GM23338 (cell line): ENCODE results near the gene WIPF3. TPM values are rescaled to one million over a fixed set of nuclear protein-coding genes. Genes with fewer than 3 reads are reported as not detected.

Experiments
- ATAC-seq: fragments of 200-7000 bp; cut with Tn5 transposase; 3 replicates; pipeline ENCODE4 v1.9.1; 2020
- DNase-seq: peaks from one replicate; pipeline ENCODE4 v3.0.0-alpha.2; 2015; ENCODE audit warnings: low spot score
- H2AFZ ChIP-seq: fragments of 200-600 bp; sonication (generic); 2 replicates; pipeline ENCODE4 v1.8.0; 2016; ENCODE audit warnings: antibody characterized with exemption, mild to moderate bottlenecking, moderate library complexity
- H3F3A ChIP-seq: fragments of 200-600 bp; sonication (generic); replicated peaks from 2 replicates; pipeline ENCODE4 v1.8.0; 2017; ENCODE audit warnings: antibody characterized with exemption, mixed run types, low read depth
- H3K27ac ChIP-seq: fragments of 200-600 bp; sonication (generic); 2 replicates; pipeline ENCODE4 v1.6.1; 2016; ENCODE audit warnings: low read depth
- H3K27me3 ChIP-seq: fragments of 200-600 bp; sonication (generic); 2 replicates; pipeline ENCODE4 v1.8.0; 2016; ENCODE audit warnings: mild to moderate bottlenecking, mixed run types, moderate library complexity; ENCODE audit not compliant: insufficient read depth
- H3K36me3 ChIP-seq: fragments of 200-600 bp; sonication (generic); 2 replicates; pipeline ENCODE4 v1.8.0; 2016; ENCODE audit warnings: mild to moderate bottlenecking; ENCODE audit not compliant: insufficient read depth
- H3K4me1 ChIP-seq: fragments of 200-600 bp; sonication (generic); 2 replicates; pipeline ENCODE4 v1.8.0; 2016; ENCODE audit warnings: mild to moderate bottlenecking, moderate library complexity; ENCODE audit not compliant: insufficient read depth
- H3K4me2 ChIP-seq: fragments of 200-600 bp; sonication (generic); 2 replicates; pipeline ENCODE4 v1.7.1; 2017; ENCODE audit warnings: mixed run types
- H3K4me3 ChIP-seq: fragments of 200-600 bp; sonication (generic); 2 replicates; pipeline ENCODE4 v1.6.1; 2016; ENCODE audit warnings: mixed run types
- H3K79me2 ChIP-seq: fragments of 200-600 bp; sonication (generic); replicated peaks from 2 replicates; pipeline ENCODE4 v1.8.0; 2017; ENCODE audit warnings: mild to moderate bottlenecking; ENCODE audit not compliant: insufficient read depth
- H3K9me2 ChIP-seq: fragments of 200-600 bp; sonication (generic); 2 replicates; pipeline ENCODE4 v1.8.0; 2017; ENCODE audit not compliant: insufficient read depth
- H4K20me1 ChIP-seq: fragments of 200-600 bp; sonication (generic); replicated peaks from 2 replicates; pipeline ENCODE4 v1.8.0; 2017; ENCODE audit warnings: mild to moderate bottlenecking; ENCODE audit not compliant: insufficient read depth
- H3K27ac Mint-ChIP-seq: 2 replicates; pipeline ENCODE4 v1.8.0; 2020; ENCODE audit warnings: inconsistent platforms, mild to moderate bottlenecking, moderate library complexity, mixed read lengths
- H3K27me3 Mint-ChIP-seq: 3 replicates; pipeline ENCODE4 v1.8.0; 2022; ENCODE audit warnings: low read depth, mild to moderate bottlenecking, moderate library complexity, mixed read lengths, inconsistent platforms; ENCODE audit not compliant: insufficient read depth, poor library complexity
- H3K36me3 Mint-ChIP-seq: 3 replicates; pipeline ENCODE4 v1.8.0; 2021; ENCODE audit warnings: low read depth, mild to moderate bottlenecking, inconsistent platforms, moderate library complexity, mixed read lengths
- H3K4me1 Mint-ChIP-seq: 3 replicates; pipeline ENCODE4 v1.8.0; 2020; ENCODE audit warnings: mild to moderate bottlenecking, inconsistent platforms, mixed read lengths
- H3K4me3 Mint-ChIP-seq: 3 replicates; pipeline ENCODE4 v1.8.0; 2021; ENCODE audit warnings: moderate library complexity, mild to moderate bottlenecking, inconsistent platforms, mixed read lengths
- H3K9me3 Mint-ChIP-seq: 3 replicates; pipeline ENCODE4 v1.8.0; 2020; ENCODE audit warnings: moderate library complexity, mild to moderate bottlenecking, inconsistent platforms, mixed read lengths
- polyA plus RNA-seq: library from polyadenylated mRNA; unstranded; fragments of >200 nt; fragmentation: Nextera tagmentation; extraction: Ambion mirVana; gene quantifications from 2 replicates; pipeline ENCODE4 v1.2.1, GENCODE V29; 2016
- total RNA-seq: library from RNA; depleted of rRNA; stranded (reverse); fragments of >200 nt; shearing (Covaris generic); gene quantifications from 2 replicates; pipeline ENCODE4 v1.2.3, GENCODE V29; 2014
- TF ChIP-seq, protein P1 (sequence below), 2 experiments: fragments of 200-600 bp in 1 of 2; sonication (generic) in 1 of 2; conservative IDR thresholded peaks; 2 replicates each; pipeline versions ENCODE4 v1.5.1 to v1.6.1; 2016 to 2017; ENCODE audit warnings: antibody characterized with exemption in 2 of 2, low read depth in 2 of 2, mild to moderate bottlenecking in 2 of 2, moderate library complexity in 1 of 2
- TF ChIP-seq, protein P2 (sequence below): IDR thresholded peaks from one replicate; pipeline ENCODE4 v1.6.1; 2018; ENCODE audit warnings: antibody characterized with exemption; ENCODE audit not compliant: unreplicated experiment
- TF ChIP-seq, protein P3 (sequence below): IDR thresholded peaks from 2 replicates; pipeline ENCODE4 v1.6.1; 2016; ENCODE audit warnings: antibody characterized with exemption

The WIPF3 gene
- total and polyA plus RNA-seq, 2 experiments from 2014 or later: 5.7 to 11.4 TPM

DNA sequence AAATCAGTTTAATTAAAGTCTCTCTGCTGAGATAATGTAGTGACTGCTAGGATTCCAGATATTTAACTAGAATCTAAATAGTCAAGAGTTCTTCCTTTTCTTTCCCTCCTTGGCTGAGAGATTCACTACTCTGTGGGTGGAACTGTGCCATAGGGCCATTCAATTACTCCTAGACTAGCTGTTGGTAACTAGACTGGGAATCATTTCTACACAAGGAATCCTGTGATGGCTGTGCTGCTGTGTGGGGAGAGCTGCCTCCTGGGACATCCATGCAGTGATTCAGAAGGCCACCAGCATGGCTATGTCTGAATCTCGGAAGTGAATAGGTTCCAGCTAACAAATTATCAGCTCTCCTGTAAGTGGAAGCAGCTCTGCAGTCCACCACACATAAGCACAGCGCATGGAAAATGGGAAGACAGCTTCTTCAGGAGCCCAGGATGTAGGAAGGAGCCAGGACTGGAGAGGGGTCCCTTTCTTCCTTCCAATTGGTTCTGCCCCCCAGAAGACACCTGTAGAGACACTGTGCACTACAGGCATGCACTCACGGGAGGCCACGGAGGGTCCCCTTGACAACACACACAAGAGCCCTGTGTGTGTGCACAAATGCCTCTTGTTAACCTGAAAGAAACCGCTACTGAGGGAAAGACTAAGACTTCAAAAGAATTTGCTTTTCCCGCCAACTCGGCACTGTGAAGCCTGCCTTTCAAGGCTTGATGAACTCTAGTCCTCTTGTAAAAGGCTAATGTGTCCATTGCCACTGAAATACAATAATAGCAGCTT lies 116.8 kb downstream of the WIPF3 start (continued):
- TF ChIP-seq, protein P1, sequence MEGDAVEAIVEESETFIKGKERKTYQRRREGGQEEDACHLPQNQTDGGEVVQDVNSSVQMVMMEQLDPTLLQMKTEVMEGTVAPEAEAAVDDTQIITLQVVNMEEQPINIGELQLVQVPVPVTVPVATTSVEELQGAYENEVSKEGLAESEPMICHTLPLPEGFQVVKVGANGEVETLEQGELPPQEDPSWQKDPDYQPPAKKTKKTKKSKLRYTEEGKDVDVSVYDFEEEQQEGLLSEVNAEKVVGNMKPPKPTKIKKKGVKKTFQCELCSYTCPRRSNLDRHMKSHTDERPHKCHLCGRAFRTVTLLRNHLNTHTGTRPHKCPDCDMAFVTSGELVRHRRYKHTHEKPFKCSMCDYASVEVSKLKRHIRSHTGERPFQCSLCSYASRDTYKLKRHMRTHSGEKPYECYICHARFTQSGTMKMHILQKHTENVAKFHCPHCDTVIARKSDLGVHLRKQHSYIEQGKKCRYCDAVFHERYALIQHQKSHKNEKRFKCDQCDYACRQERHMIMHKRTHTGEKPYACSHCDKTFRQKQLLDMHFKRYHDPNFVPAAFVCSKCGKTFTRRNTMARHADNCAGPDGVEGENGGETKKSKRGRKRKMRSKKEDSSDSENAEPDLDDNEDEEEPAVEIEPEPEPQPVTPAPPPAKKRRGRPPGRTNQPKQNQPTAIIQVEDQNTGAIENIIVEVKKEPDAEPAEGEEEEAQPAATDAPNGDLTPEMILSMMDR (conservative IDR thresholded peaks at IDR 0.05; ENCODE audit: low read depth in 2 of 2): no peak
- TF ChIP-seq, protein P2, sequence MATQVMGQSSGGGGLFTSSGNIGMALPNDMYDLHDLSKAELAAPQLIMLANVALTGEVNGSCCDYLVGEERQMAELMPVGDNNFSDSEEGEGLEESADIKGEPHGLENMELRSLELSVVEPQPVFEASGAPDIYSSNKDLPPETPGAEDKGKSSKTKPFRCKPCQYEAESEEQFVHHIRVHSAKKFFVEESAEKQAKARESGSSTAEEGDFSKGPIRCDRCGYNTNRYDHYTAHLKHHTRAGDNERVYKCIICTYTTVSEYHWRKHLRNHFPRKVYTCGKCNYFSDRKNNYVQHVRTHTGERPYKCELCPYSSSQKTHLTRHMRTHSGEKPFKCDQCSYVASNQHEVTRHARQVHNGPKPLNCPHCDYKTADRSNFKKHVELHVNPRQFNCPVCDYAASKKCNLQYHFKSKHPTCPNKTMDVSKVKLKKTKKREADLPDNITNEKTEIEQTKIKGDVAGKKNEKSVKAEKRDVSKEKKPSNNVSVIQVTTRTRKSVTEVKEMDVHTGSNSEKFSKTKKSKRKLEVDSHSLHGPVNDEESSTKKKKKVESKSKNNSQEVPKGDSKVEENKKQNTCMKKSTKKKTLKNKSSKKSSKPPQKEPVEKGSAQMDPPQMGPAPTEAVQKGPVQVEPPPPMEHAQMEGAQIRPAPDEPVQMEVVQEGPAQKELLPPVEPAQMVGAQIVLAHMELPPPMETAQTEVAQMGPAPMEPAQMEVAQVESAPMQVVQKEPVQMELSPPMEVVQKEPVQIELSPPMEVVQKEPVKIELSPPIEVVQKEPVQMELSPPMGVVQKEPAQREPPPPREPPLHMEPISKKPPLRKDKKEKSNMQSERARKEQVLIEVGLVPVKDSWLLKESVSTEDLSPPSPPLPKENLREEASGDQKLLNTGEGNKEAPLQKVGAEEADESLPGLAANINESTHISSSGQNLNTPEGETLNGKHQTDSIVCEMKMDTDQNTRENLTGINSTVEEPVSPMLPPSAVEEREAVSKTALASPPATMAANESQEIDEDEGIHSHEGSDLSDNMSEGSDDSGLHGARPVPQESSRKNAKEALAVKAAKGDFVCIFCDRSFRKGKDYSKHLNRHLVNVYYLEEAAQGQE: no peak

DNA sequence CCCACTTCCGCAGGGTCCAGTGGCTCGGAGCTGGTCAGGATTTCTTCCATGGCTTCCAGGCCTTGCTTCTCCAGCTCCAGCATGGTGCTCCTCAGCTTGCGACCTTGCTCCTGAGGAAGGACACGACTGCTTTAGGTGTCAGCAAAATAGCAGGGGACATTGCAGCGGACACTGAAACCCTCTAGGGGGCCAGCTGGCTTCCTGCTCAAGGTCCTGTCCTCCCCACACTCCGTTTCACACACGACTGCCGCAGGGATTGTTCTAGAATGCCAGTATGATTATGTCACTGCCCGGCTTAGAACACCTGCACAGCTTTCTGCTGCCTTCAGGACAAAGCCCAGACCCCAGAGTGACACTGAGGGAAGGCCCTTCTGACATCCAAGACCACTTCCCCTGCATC lies 117.7 kb downstream of the WIPF3 start:
- H2AFZ ChIP-seq: no peak overlapping the region
- peaks cover 10% of the 10 kb centered on the region; the same call in 2 of the 3 replicates for H3K36me3 Mint-ChIP-seq

More for the DNA sequence above, 117.7 kb downstream of the WIPF3 start:
- DNase-seq (peak; percentile 21), ATAC-seq (no peak)
- H3K27ac ChIP-seq: no peak overlapping the region
- TF ChIP-seq, protein P1 (conservative IDR thresholded peaks at IDR 0.05; ENCODE audit: low read depth in 2 of 2): peak in 1 of 2 experiments; percentile 13; a peak in 1 of 4 replicates
- TF ChIP-seq, protein P3, sequence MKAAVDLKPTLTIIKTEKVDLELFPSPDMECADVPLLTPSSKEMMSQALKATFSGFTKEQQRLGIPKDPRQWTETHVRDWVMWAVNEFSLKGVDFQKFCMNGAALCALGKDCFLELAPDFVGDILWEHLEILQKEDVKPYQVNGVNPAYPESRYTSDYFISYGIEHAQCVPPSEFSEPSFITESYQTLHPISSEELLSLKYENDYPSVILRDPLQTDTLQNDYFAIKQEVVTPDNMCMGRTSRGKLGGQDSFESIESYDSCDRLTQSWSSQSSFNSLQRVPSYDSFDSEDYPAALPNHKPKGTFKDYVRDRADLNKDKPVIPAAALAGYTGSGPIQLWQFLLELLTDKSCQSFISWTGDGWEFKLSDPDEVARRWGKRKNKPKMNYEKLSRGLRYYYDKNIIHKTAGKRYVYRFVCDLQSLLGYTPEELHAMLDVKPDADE: no peak
- no peaks in the 10 kb centered on the region for H3K9me2 ChIP-seq
- Mint-ChIP-seq H3K4me3 (no peak overlapping the region), H3K9me3 (no peaks in the 10 kb centered on the region), H3K27ac (no peak overlapping the region), H3K27me3 (peaks cover 2% of the 10 kb centered on the region), H3K4me1 (no peaks in the 10 kb centered on the region; the same call in 2 of the 3 replicates)
- H3K4me3 ChIP-seq: no peak overlapping the region
- no peak overlapping the region for H3K4me2 ChIP-seq
- peaks cover 4% of the 10 kb centered on the region; the same call in 1 of the 2 replicates for H3K36me3 ChIP-seq
- H3F3A ChIP-seq: no peaks in the 10 kb centered on the region
- H3K4me1 ChIP-seq: no peaks in the 10 kb centered on the region
- H4K20me1 ChIP-seq: peaks cover 15% of the 10 kb centered on the region; the same call in 1 of the 2 replicates
- no peaks in the 10 kb centered on the region for H3K79me2 ChIP-seq
- H3K27me3 ChIP-seq: no peaks in the 10 kb centered on the region
